GM18867 (cell line): ENCODE measurements around the gene ABHD5.

Experiments used
- ATAC-seq: cut with Tn5 transposase; IDR thresholded peaks from one replicate; pipeline ENCODE4 v1.9.1; 2021; ENCODE audit warnings: mild to moderate bottlenecking, moderate library complexity; ENCODE audit not compliant: unreplicated experiment

ABHD5 gene

GRCh38 chr3:43753741-43754715 lies 63.3 kb downstream of the ABHD5 start:
- no peak for ATAC-seq

DNA sequence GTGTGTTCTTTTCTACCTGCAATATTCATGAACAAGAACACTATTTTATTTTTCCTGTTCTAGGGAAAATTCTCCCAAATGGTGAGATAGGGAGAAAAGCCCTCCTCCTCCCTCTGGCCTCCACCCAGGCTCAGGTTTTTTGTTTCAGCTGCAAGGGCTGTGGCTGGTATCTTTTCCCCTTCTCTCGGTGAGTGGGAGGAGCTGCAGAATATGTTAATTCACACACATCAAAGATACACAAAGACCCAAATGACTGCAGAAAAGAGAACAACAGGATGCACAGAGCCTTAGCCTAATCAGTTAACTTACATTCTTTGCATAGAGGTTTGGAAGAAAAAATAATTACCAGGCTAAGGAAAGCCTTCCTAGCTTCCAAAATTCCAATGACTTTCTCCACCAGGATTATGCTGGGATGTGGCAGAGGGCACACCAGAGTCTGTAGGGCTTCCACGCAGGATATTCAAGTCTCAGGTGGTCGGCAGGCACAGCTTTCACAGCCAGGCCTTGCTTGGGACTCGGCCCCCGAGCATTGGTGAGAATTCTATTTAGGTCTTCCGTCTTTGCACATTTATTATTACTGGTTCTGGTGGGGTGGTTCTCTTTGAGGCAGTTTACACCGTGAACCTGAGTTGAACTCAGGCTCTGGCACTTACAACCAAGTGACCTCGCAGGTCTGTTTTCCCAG lies 64.9 kb downstream of the ABHD5 start:
- no peak for ATAC-seq

- no peak for ATAC-seq
These were observed 67.1 kb downstream of the ABHD5 start for GRCh38 chr3:43757666-43758321.

GRCh38 chr3:43758592-43759225 lies 68.0 kb downstream of the ABHD5 start:
- ATAC-seq, result no peak

GRCh38 chr3:43759297-43759782 lies 68.6 kb downstream of the ABHD5 start:
- ATAC-seq, result no peak

GRCh38 chr3:43759938-43760337 lies 69.2 kb downstream of the ABHD5 start:
- no peak for ATAC-seq

- no peak for ATAC-seq
These were observed 70.2 kb downstream of the ABHD5 start for GRCh38 chr3:43760938-43761337.

DNA sequence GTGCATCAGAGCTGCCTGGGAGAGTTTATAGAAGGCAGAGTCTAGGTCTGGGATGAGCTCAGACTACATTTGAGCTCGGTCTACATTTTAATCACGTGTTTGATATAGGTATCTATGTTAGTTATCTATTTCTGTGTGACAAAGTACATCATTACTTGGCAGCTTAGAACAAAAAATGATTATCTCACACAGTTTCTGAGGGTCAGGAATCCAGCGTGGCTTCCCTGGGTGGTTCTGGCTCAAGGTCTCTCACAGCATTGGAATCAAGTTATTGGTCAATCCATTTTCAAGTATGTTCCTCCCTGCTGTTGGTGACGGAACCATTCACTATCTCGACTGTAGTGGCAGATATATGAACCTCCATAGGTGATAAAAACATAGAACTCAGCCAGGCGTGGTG lies 71.7 kb downstream of the ABHD5 start:
- ATAC-seq, result no peak

DNA sequence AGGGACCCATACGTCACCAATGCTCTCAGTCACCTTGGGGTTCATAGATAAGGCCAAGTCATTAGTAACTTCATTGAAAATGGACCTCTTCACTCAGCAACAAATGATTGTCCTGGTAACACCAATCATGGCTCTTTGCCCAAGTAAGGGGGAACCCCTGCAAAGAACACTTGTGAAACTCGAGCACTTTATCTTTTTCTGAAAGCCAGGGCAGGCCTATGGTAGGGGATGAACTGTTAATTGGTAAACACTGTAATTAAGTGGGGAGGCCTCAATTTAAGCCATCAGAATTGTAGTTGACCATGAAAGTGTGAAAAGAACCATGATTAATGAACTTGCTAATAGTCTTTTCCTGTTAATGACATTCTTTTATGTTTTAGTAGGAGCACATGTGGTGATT lies 73.3 kb downstream of the ABHD5 start:
- ATAC-seq, result no peak

DNA sequence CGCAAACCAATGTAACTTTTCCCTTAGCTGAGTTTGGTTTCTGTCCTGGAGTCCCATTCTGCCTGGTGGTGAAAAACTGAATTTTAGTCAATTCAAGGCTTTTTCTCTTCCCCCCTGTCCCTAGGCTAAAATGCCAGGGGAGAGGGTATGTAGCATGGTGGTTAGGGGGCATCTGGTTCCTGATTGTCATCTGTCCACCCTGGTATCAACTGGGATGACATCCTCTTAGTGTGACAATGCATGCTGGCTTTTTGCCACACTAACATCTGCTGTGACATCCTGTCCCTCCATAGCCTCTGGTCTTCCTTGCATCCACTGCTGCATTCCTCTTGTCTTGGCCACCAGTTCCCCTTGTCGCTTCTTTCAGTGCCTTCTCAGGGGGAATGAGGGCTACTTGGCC lies 73.7 kb downstream of the ABHD5 start:
- no peak for ATAC-seq

DNA sequence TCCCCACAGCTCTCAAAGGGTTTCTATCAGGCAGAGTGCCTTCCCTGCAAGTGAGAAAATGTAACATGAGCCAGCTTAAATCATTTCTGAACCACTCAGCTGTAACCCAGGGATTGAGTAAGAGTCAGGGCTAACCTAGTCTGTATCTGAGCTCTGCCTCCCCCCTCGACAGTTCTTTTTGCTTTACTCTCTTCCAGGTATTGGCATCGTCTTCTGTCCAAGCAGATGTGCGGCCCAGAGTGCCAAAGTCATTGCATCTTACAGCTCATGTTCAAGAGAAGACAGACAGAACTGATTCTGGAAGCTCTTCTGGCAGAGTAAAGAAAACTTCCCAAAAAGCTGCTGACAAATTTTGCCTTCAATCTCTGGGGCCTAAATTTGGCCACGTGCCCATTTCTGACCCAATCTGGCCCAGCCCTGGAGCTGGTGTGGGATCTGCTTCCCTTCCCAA lies 74.8 kb downstream of the ABHD5 start:
- ATAC-seq, result no peak

- ATAC-seq, result no peak
These were observed 76.1 kb downstream of the ABHD5 start for GRCh38 chr3:43766672-43767465.

DNA sequence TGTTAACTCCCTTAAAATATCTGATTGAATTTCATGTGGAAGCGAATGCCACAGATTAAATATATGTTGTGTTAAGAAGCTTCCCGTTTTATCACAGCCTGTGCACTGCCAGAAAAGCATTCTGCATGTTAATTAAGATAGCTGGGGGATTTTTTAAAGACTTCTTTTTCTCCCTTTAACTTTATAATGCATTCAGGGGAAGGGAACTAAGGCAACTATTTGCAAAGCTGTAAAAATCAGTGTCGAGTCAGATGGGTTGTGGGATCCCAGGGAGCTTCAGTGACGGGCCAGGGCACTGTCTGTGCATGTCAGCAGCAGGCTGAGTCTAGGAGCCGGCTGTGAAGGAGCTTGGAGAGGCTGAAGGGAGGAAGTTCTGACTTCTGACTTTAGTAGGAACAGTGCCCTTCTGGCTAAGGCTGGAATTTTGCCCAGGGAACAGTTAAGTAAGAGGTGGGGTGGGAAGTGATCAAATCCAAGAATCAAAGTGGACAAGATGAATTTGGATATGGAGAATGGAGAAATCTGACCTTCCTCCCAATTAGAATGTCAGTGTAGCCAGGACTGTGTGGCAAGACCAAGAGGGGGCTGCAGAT lies 77.7 kb downstream of the ABHD5 start:
- ATAC-seq, result no peak

DNA sequence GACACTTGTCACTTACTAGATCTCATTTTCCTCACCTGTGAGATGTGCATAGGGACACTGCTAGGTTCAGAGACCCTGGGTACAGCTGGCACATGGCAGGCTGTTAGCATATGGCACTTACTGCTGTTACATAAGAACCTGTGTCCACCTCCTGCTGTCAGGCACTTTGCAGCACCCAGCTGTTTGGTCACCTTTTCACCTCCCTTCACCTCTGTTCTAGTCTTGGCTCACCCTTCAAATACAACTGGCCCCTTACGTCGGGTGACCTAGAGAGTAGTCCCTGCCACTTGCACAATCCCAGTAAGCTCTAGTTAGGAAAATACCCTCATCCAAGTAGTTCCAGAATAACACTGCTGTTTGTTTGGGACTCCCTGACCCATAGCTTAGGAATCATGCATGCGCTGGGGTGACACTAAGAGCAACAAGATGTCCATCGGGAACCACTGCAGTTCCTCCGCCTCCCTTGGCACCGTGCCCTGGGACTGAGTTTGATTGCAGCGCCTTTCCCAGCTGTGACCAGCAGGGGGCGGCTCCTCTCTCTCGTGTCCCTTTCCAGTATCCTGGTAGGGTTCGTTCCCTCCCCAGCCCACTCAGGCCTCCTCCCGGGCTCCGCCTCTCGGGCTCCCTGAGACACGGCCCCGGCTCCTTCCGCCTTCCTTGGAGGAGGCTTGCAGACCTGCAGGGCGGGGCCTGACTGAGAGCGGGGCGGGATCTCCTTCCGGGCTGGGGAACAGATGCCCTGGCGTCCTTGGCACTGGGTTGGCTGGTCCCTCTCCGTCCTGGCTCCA lies 78.6 kb downstream of the ABHD5 start:
- no peak for ATAC-seq

- ATAC-seq, result no peak
These were observed 79.2 kb downstream of the ABHD5 start for GRCh38 chr3:43769885-43770425.

- ATAC-seq, result no peak
These were observed 79.8 kb downstream of the ABHD5 start for GRCh38 chr3:43770426-43771103.

- no peak for ATAC-seq
These were observed 80.9 kb downstream of the ABHD5 start for GRCh38 chr3:43771610-43772009.
